Superior temporal gyrus (tissue), 1 donor: ENCODE measurements around the gene SUPT5H.
A peak's percentile ranks its signal among the peaks of the same experiment; 100 is the strongest.

Experiments
- DNase-seq: peaks from one replicate; pipeline ENCODE4 v3.0.0-alpha.2; 2016; ENCODE audit errors: extremely low spot score

The SUPT5H gene

GRCh38 chr19:39445196-39446111 lies at the start of gene SUPT5H:
SUPT5H (plus strand) TSS chr19:39445582; CDS start chr19:39445891, 309 bp downstream.
- peak; percentile 97 for DNase-seq

DNA sequence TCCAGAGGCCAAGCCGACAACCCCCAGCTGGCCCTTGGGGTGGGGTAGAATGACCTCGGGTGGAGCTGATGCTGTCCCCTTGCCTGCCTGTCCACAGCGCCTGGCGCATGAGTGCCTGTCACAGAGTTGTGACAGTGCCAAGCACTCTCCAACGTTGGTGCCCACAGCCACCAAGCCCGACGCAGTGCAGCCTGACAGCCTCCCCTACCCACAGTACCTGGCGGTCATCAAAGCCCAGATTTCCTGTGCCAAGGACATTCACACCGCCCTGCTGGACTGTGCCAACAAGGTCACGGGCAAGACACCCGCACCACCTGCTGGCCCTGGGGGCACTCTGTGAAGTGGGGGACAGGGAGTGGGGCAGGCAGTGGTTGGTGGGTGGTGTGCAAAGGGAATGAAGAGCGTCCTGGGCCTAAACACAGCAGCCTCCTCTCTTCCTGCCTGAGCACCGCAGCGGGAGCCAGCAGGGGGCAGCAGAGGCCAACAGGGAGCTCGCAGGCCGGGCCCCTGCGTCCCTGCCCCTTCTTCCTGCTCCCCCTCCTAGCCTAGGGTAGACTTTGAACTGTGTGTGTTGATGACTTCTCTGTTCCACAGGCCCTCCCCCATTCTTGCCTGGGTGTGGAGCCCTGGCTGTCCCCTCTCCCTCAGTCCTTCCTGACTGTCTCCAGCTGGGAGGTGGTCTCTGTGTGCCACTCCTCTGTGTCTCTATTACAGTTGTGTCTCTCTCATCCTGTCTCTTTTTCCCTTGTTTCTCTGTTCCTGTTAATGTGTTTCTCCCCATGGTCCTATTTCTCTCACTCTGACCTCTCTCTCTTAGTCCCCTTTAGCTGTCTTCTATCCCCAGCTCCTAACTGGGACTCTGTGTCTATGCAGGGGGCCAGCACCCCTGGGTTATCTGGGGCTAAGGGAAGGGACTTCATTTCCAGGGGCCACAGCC lies 47.8 kb upstream of the SUPT5H start:
- DNase-seq: peak; percentile 82

DNA sequence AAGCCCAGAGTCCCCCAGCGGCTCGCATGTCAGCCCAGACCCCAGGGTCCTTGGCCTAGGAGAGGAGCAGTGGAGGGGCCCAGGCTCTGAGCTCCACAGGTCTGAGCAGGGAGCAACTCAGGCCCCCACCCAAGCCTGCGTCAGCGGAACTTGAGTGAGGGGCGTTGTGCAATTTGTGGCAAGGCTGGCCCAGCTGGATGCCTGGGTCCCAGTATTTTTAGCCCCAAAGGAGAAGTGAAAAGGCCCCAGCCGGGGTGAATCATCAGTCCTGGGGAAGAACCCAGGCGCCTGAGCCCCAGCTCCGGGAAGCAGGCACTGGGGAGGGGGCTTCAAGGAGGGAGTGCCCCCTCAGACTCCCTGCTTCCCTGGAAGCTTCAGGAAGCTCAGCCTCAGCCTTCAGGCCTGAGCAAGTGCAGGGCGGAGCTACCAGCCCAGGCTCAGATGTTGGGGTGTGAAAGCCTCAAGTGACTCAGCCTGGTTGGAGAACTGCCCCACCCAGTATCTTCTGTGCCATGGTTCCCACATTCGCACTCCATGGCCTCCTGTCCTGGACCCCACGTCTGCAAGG lies 47.0 kb upstream of the SUPT5H start:
- no peak for DNase-seq

DNA sequence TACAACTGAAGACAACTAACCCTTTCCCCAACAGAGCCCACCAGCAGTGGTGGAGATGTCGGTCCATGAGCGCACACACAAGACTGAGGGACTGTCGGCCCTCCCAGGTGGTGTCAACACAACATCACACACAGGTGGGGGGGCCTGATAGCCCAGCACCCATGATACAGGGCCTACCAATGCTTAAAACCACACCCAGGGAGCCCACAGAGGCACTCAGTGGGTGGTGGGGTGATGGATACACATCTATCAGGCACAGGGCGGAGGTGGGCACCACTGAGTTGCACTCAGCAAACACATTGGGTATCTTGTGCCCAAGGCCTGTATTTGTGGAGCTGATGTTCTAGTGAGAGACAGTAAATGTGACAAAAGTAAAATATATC lies 45.7 kb upstream of the SUPT5H start:
- no peak for DNase-seq

GRCh38 chr19:39400061-39400460 lies 45.3 kb upstream of the SUPT5H start:
- no peak for DNase-seq

GRCh38 chr19:39401070-39401548 lies 44.3 kb upstream of the SUPT5H start:
- no peak for DNase-seq

DNA sequence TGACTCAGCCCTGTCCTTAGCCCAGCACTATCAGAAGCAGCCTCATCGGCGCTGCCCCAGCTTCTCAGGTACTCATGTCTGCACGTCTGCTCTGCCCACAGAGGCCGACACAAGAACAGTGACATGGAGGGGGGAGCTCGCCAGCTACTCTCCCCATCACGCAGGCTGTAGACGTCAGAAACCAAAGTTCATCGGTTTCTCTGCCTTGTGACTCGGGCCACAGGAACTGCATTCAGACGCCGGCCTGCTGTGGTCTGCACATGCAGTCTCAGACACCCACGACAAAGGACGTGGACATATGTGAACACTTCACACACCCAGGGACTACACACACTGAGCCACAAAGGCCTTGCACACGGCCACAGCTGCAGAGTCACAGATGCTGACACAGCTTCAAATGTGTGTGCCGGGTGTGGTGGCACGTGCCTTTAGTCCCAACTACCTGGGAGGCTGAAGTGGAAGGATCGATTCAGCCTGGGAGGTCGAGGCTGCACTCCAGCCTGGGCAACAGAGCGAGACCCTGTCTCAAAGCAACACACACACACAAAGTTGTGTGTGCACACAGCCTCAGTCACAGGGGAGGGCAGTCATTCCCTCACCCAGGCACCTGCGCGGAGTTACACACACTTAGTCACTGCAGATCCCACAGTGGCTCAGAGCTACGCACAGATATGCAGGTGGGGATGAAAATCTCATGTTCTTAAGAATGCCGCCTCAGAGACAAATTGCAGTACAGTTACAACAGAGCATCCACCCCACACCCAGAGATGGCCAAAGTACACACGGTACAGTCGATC lies 43.6 kb upstream of the SUPT5H start:
- no peak for DNase-seq

GRCh38 chr19:39402346-39403300 lies 42.8 kb upstream of the SUPT5H start:
- DNase-seq: peak; percentile 54

DNA sequence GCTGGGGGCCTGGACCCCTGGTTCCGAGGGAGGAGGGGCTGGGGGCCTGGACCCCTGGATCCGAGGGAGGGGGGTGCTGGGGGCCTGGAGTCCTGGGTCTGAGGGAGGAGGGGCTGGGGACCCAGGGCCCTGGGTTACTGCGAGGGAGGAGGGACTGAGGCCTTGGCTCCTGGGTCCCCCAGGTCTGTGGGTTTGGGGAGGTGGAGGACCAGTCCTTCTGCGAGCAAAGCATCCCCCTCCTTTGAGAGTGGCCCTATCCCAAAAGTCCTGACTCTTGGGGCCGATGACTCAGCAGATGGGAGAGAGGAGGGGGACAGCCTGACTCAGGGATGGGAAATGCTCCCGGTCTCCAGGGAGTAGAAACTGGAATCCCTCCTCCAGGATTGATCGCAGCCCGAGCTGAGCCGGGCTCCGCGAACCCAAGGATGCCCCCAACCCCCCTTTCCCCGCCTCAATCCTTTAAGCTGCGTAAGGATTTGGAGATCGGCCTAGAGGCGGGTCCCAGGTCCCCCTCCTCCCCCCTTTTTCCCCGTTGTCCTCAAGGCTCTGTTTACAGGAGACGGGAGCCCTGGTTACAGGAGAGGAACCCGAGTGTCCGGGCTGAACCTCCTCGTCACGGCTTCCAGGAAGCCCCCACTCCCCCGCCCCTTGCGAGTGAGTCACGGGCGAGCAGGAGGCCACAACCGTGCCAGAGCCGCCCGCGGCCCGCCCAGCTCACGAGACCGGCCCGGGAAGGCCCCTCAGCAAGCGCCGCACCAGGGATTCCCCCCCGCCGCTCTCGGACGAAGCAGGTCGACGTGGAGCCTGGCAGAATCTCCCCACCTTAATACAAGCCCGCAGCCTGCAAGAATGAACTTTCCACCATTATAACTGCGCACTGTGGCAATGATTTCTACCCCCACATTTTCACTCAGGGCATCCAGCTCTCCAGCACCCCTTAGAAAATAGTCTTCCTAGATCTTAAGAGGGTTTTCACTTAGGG lies 41.8 kb upstream of the SUPT5H start:
- DNase-seq: peak; percentile 58

- DNase-seq: no peak
These were observed 40.0 kb upstream of the SUPT5H start for GRCh38 chr19:39405261-39405957.

DNA sequence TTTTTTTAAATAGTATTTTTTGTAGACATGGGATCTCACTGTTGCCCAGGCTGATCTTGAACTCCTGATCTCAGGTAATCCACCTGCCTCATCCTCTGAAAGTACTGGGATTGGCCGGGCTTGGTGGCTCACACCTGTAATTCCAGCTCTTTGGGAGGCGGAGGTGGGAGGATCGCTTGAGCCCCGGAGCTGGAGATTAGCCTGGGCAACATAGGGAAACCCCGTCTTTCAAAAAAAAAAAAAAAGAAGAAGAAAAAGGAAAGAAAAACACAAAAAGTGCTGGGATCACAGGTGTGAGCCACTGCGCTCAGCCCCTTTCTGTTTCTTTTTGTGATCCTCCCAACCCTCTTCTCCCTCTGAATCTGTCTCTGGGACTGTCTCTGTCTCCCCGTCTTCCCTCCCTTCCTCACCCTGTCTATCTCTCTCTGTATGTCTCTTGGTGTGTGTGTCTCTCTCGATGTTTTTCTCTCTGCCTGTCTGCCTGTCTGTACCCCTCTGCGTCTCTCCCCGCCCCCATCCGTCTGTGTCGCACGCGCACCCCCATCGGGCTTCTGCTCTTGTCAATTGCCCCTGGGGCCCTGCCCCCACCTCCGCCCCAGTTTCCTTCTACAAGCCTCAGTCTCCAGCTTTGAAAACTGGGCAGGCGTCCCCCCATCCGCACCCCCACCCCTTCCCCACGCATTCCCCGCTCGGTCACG lies 39.3 kb upstream of the SUPT5H start:
- no peak for DNase-seq

GRCh38 chr19:39406656-39407409 lies 38.5 kb upstream of the SUPT5H start, which contains the start of gene ZFP36:
ZFP36 (plus strand) TSS chr19:39406847; CDS start chr19:39406905, 58 bp downstream.
- DNase-seq: peak; percentile 57

DNA sequence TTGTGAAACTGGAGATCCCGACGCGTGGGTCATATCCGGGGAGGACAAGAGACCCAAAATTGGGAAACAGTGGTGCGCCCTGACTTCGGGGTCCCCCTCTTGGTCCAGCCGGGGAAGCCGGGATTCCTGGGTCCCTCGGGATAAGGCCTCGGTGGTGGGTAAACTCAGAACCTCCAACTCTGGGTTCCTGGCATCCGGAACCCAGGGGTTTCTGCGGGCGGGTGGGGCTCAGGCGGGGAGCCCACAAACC lies 38.0 kb upstream of the SUPT5H start:
- no peak for DNase-seq

GRCh38 chr19:39407660-39408391 lies 37.6 kb upstream of the SUPT5H start:
- no peak for DNase-seq

- no peak for DNase-seq
These were observed 36.8 kb upstream of the SUPT5H start for GRCh38 chr19:39408392-39409207.
